ENCODE results near the gene TMEM72. TPM values are rescaled to one million over a fixed set of nuclear protein-coding genes. Genes with fewer than 3 reads are reported as not detected.

TMEM72 gene
- total RNA-seq, 1 experiment from 2014 or later: not detected

DNA sequence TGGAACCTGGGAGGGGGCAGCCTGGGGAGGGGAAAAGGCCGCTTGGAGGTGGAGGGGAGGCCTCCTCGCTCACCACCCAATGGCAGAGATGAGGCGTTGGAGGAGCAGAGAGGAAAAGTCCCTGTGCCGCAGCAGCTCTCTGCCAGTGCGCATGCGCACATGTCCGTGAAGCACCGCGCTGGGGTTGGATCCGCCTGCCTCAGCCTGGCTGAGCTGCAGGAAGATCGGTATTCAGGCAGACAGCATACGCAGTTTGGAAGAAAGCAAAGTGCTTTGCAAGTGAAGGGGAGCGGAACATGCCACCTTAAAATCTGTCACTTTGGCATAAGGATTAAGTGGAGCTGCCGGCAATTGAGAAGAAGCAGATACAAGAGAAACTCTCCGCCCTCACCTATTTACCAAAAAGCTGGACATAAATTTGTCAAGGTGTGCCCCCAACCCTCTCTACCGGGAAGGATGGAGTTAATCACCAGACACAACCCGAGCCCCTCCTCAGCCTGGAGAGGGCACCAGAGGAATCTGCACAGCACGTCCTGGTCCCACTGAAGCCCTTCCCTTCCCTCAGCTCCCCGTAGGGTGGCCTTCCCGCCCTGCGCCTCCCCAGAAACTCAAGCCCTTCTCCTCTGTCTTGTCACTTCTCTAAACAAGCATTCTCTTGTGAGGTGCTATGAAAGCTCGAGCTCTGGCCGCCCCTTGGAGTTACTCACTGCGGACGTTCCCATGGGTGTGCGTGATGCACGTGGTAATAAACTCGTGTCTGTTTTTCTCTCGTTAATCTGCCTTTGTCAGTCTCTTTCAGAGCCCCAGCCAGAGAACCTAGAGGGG is 32.2 kb upstream of the TMEM72 start:
- H2BK5ac ChIP-seq (ENCODE audit: insufficient read length, low read length): no peak overlapping the region
- no peak overlapping the region for H3K56ac ChIP-seq (ENCODE audit: insufficient read length, low read depth, low read length)
- no peaks in the 10 kb centered on the region for H3K9me3 ChIP-seq (ENCODE audit: control insufficient read depth, low read depth, low read length)
- no peak overlapping the region for H2BK120ac ChIP-seq (ENCODE audit: low read depth, low read length, poor library complexity, severe bottlenecking)
- Mint-ChIP-seq H3K27me3 (ENCODE audit: low read depth) (peaks cover 26% of the 10 kb centered on the region), H3K4me3 (peak overlapping the region; percentile 70 to 78), H3K36me3 (ENCODE audit: insufficient read depth in 1 of 3, low read depth in 3 of 3) (no peaks in the 10 kb centered on the region), H3K27ac (peak overlapping the region; percentile 90 to 94 (median 94); a peak in 5 of 7 replicates), H3K9me3 (no peaks in the 10 kb centered on the region; a peak in 1 of 5 replicates), H3K4me1 (peaks cover 23 to 26% of the 10 kb centered on the region in 2 experiments)
- no peak overlapping the region for H4K8ac ChIP-seq (replicated peaks; ENCODE audit: insufficient read length, low read depth, low read length)
- no peaks in the 10 kb centered on the region for H3K23me2 ChIP-seq (ENCODE audit: insufficient read length, low read depth, low read length, poor library complexity, severe bottlenecking)
- H3K14ac ChIP-seq (ENCODE audit: insufficient read depth, low read length): no peak overlapping the region
- H3K23ac ChIP-seq (ENCODE audit: insufficient read length, low read depth, low read length): no peak overlapping the region
- no peak overlapping the region for H2BK15ac ChIP-seq (ENCODE audit: low read depth, low read length)
- H3T11ph ChIP-seq (ENCODE audit: low read length): no peak overlapping the region
- no peak overlapping the region for H2BK20ac ChIP-seq (ENCODE audit: low read depth, low read length, poor library complexity, severe bottlenecking)
- H2AFZ ChIP-seq (ENCODE audit: low read length): no peak overlapping the region
- no peaks in the 10 kb centered on the region for H4K20me1 ChIP-seq (ENCODE audit: control insufficient read depth, insufficient read depth, insufficient read length)
- H3K18ac ChIP-seq (ENCODE audit: insufficient read length, low read depth, low read length): no peak overlapping the region
- no peak overlapping the region for H3K4ac ChIP-seq (ENCODE audit: low read depth, low read length)
- WGBS (ENCODE audit: extremely low coverage, insufficient read length, low lambda C conversion rate): no CpG with 5 or more reads among the region's 29 CpGs
- DNase-seq: peak; percentile 96
- H3K9ac ChIP-seq (ENCODE audit: extremely low read depth, insufficient read length, low read length): no peak overlapping the region
- no peaks in the 10 kb centered on the region; the same call in 1 of the 2 replicates for H3K27me3 ChIP-seq (ENCODE audit: insufficient read depth, low read length)
- H3K27ac ChIP-seq (ENCODE audit: insufficient read length, low read depth, low read length): no peak overlapping the region
- no peak overlapping the region for H2AK5ac ChIP-seq (ENCODE audit: insufficient read length, low read length)
- no peak overlapping the region for H4K91ac ChIP-seq (ENCODE audit: insufficient read length, low read depth, low read length)
- H3K79me2 ChIP-seq (ENCODE audit: insufficient read depth, low read length): no peaks in the 10 kb centered on the region
- H4K5ac ChIP-seq (ENCODE audit: insufficient read length, low read depth, low read length): no peak overlapping the region
- H3K4me2 ChIP-seq (ENCODE audit: insufficient read depth, insufficient read length, low read length): peak overlapping the region; percentile 43
- H2BK12ac ChIP-seq (ENCODE audit: insufficient read length, low read depth, low read length): no peak overlapping the region
- TF ChIP-seq, protein P1, sequence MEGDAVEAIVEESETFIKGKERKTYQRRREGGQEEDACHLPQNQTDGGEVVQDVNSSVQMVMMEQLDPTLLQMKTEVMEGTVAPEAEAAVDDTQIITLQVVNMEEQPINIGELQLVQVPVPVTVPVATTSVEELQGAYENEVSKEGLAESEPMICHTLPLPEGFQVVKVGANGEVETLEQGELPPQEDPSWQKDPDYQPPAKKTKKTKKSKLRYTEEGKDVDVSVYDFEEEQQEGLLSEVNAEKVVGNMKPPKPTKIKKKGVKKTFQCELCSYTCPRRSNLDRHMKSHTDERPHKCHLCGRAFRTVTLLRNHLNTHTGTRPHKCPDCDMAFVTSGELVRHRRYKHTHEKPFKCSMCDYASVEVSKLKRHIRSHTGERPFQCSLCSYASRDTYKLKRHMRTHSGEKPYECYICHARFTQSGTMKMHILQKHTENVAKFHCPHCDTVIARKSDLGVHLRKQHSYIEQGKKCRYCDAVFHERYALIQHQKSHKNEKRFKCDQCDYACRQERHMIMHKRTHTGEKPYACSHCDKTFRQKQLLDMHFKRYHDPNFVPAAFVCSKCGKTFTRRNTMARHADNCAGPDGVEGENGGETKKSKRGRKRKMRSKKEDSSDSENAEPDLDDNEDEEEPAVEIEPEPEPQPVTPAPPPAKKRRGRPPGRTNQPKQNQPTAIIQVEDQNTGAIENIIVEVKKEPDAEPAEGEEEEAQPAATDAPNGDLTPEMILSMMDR (conservative IDR thresholded peaks at IDR 0.05): peak; percentile 50; the same call in 2 of the 3 replicates
- no peaks in the 10 kb centered on the region for H3K79me1 ChIP-seq (ENCODE audit: insufficient read depth, low read depth, low read length, poor library complexity, severe bottlenecking)
- no peaks in the 10 kb centered on the region for H3K4me1 ChIP-seq (ENCODE audit: insufficient read depth, low read length)

All from H9 (cell line).